GM12878 (cell line): Measurements from ENCODE around the gene REG1B. TPM values are rescaled to one million over a fixed set of nuclear protein-coding genes. Genes with fewer than 3 reads are reported as not detected.

Source experiments
- ATAC-seq: fragments of 200-7000 bp; cut with Tn5 transposase; 3 replicates; pipeline ENCODE4 v1.9.1; 2020; ENCODE audit warnings: mild to moderate bottlenecking, moderate library complexity
- BruUV-seq: library from RNA; stranded (reverse); fragments of 400-500 nt; replicated peaks from 2 replicates; lab custom pipeline; 2021; lab: Mats Ljungman, UMichigan
- CTCF ChIA-PET: fragments of 300-600 bp; sonication (Branson Sonifier 250); formaldehyde crosslinking; extraction: SDS; loops from one replicate; lab custom pipeline; 2021; ENCODE audit warnings: inconsistent platforms; lab: Yijun Ruan, JAX
- POLR2A ChIA-PET: fragments of 350-600 bp; formaldehyde crosslinking; extraction: SDS; loops from one replicate; lab custom pipeline; 2021; ENCODE audit warnings: inconsistent platforms; lab: Charles Lee
- RAD21 ChIA-PET: fragments of 300-600 bp; sonication (Branson Sonifier 250); formaldehyde crosslinking; loops from one replicate; lab custom pipeline; 2023; ENCODE audit warnings: antibody characterized with exemption; ENCODE audit not compliant: unreplicated experiment; lab: Charles Lee
- SMC1A ChIA-PET: fragments of 300-600 bp; sonication (Branson Sonifier 250); formaldehyde crosslinking; loops from one replicate; lab custom pipeline; 2023; ENCODE audit not compliant: unreplicated experiment, uncharacterized antibody; lab: Charles Lee
- DNase-seq: peaks from one replicate; pipeline ENCODE4 v3.0.0-alpha.2; 2011; ENCODE audit warnings: low read depth, low spot score
- FAIRE-seq: peaks from 3 replicates; lab custom pipeline; 2011; peaks lifted over from hg19 to GRCh38; lab: Jason Lieb, UNC
- H2AFZ ChIP-seq: 2 replicates; pipeline ENCODE4 v1.6.0; 2011; ENCODE audit warnings: low read depth, low read length, control low read depth; ENCODE audit not compliant: control insufficient read depth
- H3K27ac ChIP-seq: 2 replicates; pipeline ENCODE4 v1.5.1; 2011; ENCODE audit warnings: control low read depth; ENCODE audit not compliant: control insufficient read depth, insufficient read depth
- H3K27me3 ChIP-seq, 2 experiments: replicated peaks in 1 of 2; 2 replicates each; pipeline versions ENCODE4 v1.6.0 to v1.6.1; 2011; ENCODE audit warnings: low read length in 1 of 2; ENCODE audit not compliant: control insufficient read depth in 2 of 2, insufficient read depth in 2 of 2
- H3K36me3 ChIP-seq, 2 experiments: 2 replicates each; pipeline ENCODE4 v1.5.1; 2011; ENCODE audit warnings: low read length in 1 of 2; ENCODE audit not compliant: control insufficient read depth in 2 of 2, insufficient read depth in 2 of 2
- H3K4me1 ChIP-seq: 2 replicates; pipeline ENCODE4 v1.6.1; 2011; ENCODE audit warnings: mild to moderate bottlenecking, low read length, moderate library complexity, mixed read lengths; ENCODE audit not compliant: control insufficient read depth, insufficient read depth
- H3K4me2 ChIP-seq: 2 replicates; pipeline ENCODE4 v1.6.0; 2011; ENCODE audit warnings: control low read depth; ENCODE audit not compliant: control insufficient read depth, insufficient read depth
- H3K4me3 ChIP-seq: fragments of 200-600 bp; sonication (generic); 2 replicates; pipeline ENCODE4 v1.5.1; 2016
- H3K79me2 ChIP-seq: 2 replicates; pipeline ENCODE4 v1.6.0; 2011; ENCODE audit warnings: low read length; ENCODE audit not compliant: control insufficient read depth, insufficient read depth
- H3K9ac ChIP-seq: 2 replicates; pipeline ENCODE4 v1.8.0; 2011; ENCODE audit warnings: low read length, control low read depth, mixed read lengths; ENCODE audit not compliant: control insufficient read depth, insufficient read depth
- H3K9me3 ChIP-seq: replicated peaks from 3 replicates; pipeline ENCODE4 v1.5.1; 2011; ENCODE audit warnings: mild to moderate bottlenecking, low read length; ENCODE audit not compliant: control insufficient read depth, insufficient read depth
- H4K20me1 ChIP-seq: 2 replicates; pipeline ENCODE4 v1.6.0; 2011; ENCODE audit not compliant: control insufficient read depth, insufficient read depth
- CBFB ChIP-seq: IDR thresholded peaks from 2 replicates; pipeline ENCODE4 v1.6.1; 2016; ENCODE audit warnings: antibody characterized with exemption, low read depth
- E2F4 ChIP-seq: IDR thresholded peaks from 2 replicates; pipeline ENCODE4 v1.6.1; 2012; ENCODE audit warnings: low read depth, low read length, improper control_type of control experiment
- EP300 ChIP-seq, 2 experiments: fragments of 150-350 bp in 1 of 2; IDR thresholded peaks; 2 replicates each; pipeline ENCODE4 v1.6.1; 2011 to 2012; ENCODE audit warnings: low read depth in 2 of 2, low read length in 2 of 2, borderline replicate concordance in 1 of 2, improper control_type of control experiment in 1 of 2, inconsistent platforms in 1 of 2; ENCODE audit not compliant: control insufficient read depth in 1 of 2
- FOXK2 ChIP-seq: fragments of 450-650 bp; IDR thresholded peaks from 2 replicates; pipeline ENCODE4 v1.6.1; 2017; ENCODE audit warnings: mild to moderate bottlenecking, moderate library complexity
- HSF1 ChIP-seq: fragments of 150-350 bp; IDR thresholded peaks from 2 replicates; pipeline ENCODE4 v1.6.1; 2014; ENCODE audit warnings: mild to moderate bottlenecking, low read depth, low read length
- NBN ChIP-seq: fragments of 450-650 bp; IDR thresholded peaks from 2 replicates; pipeline ENCODE4 v1.6.1; 2016
- PML ChIP-seq: IDR thresholded peaks from 2 replicates; pipeline ENCODE4 v1.6.1; 2012; ENCODE audit warnings: low read length, inconsistent platforms
- RAD51 ChIP-seq: fragments of 450-650 bp; IDR thresholded peaks from 2 replicates; pipeline ENCODE4 v1.6.1; 2016; ENCODE audit warnings: moderate library complexity, mild to moderate bottlenecking, inconsistent platforms
- RCOR1 ChIP-seq: conservative IDR thresholded peaks from 2 replicates; pipeline ENCODE4 v1.6.1; 2012; ENCODE audit warnings: low read depth, low read length, improper control_type of control experiment
- REST ChIP-seq: IDR thresholded peaks from 2 replicates; pipeline ENCODE4 v1.6.1; 2012; ENCODE audit warnings: mild to moderate bottlenecking, low read depth, low read length
- ZNF207 ChIP-seq: fragments of 450-650 bp; IDR thresholded peaks from 2 replicates; pipeline ENCODE4 v1.6.1; 2014; ENCODE audit warnings: antibody characterized with exemption, mild to moderate bottlenecking, borderline replicate concordance
- ZNF687 ChIP-seq: fragments of 450-650 bp; IDR thresholded peaks from 2 replicates; pipeline ENCODE4 v1.6.1; 2017; ENCODE audit warnings: mild to moderate bottlenecking, moderate library complexity
- WGBS: methylation state at CpG from one replicate; pipeline ENCODE4 v1.1.6; 2016; ENCODE audit warnings: low lambda C conversion rate; ENCODE audit not compliant: insufficient replicate concordance, insufficient coverage; ENCODE audit errors: missing lambda C conversion rate; 5-methylcytosine and 5-hydroxymethylcytosine counted together
- in situ Hi-C: fragments of 300-500 bp; cut with MboI; formaldehyde crosslinking; loops from 9 replicates; pipeline ENCODE4 v1.14.3; 2018; ENCODE audit warnings: mixed read lengths
- intact Hi-C: fragments of 100-400 bp; cut with micrococcal nuclease; formaldehyde crosslinking; loops from one replicate; pipeline ENCODE4 v1.14.2; 2022; ENCODE audit not compliant: unreplicated experiment
- polyA plus RNA-seq, 11 experiments: library from polyadenylated mRNA; depleted of rRNA in 4 of 11; unstranded in 6 of 11; stranded (reverse) in 5 of 11; fragments of >200 nt; fragmentation: Nextera tagmentation in 4 of 11; fragmentation: Illumina TruSeq in 1 of 11; extraction: Ambion mirVana in 4 of 11; extraction: Trizol in 1 of 11; gene quantifications; 1 replicate in 1 of 11; 2 replicates in 10 of 11; pipeline versions ENCODE4 v1.2.1 to v1.2.3, GENCODE V29; 2011 to 2016; ENCODE audit warnings: inconsistent platforms in 2 of 11, missing spikeins in 2 of 11, low read depth in 1 of 11
- total RNA-seq, 4 experiments: library from RNA; depleted of rRNA in 3 of 4; stranded (reverse); fragments of >200 nt in 3 of 4; fragmentation: Illumina TruSeq in 1 of 4; extraction: Trizol in 1 of 4; gene quantifications; 2 replicates each; pipeline versions ENCODE4 v1.2.1 to v1.2.3, GENCODE V29; 2013 to 2021

Gene REG1B
- total and polyA plus RNA-seq, 10 of the 15 experiments (the other 5 are each of a cell fraction or from before 2014, with no cell fraction given), result 2.7 TPM; not detected in 9

GRCh38 chr2:79041032-79041448, 46.8 kb downstream of the REG1B start (continued):
- TF ChIP-seq RAD51 (no peak), HSF1 (no peak), FOXK2 (no peak), ZNF207 (no peak), PML (no peak)

GRCh38 chr2:79039944-79040343, 47.8 kb downstream of the REG1B start:
- FAIRE-seq (no peak), ATAC-seq (no peak), DNase-seq (no peak)
- Histone ChIP-seq H3K79me2 (no peaks in the 10 kb centered on the region), H3K27ac (no peak overlapping the region), H4K20me1 (no peaks in the 10 kb centered on the region), H3K9ac (no peak overlapping the region), H3K4me2 (no peak overlapping the region), H3K4me1 (no peaks in the 10 kb centered on the region), H3K36me3 (no peaks in the 10 kb centered on the region), H3K4me3 (no peak overlapping the region), H3K9me3 (no peaks in the 10 kb centered on the region), H3K27me3 (no peaks in the 10 kb centered on the region), H2AFZ (no peak overlapping the region)
- in situ Hi-C loops (loop anchor here (25.0 kb wide), 1 partner anchor 822 kb away; no protein-coding TSS in a partner anchor), intact Hi-C loops (loop anchor here (10.0 kb wide), 1 partner anchor 845 kb away; no protein-coding TSS in a partner anchor)
- ChIA-PET SMC1A (no interaction called here), RAD21 (no interaction called here), POLR2A (no interaction called here), CTCF (interaction anchor here (1.1 to 2.9 kb wide), 3 partner anchors 178 to 846 kb away, joined by 3 to 8 read pairs (median 5); no protein-coding TSS in a partner anchor)
- no TSS peak for BruUV-seq
- 18% methylated on average over 3 of the region's 3 CpGs for WGBS
- TF ChIP-seq CBFB (no peak), REST (no peak), RCOR1 (no peak), ZNF687 (no peak), E2F4 (no peak), NBN (no peak), EP300 (IDR thresholded peaks at IDR 0.05; ENCODE audit: borderline replicate concordance in 1 of 2, control insufficient read depth in 1 of 2, low read depth in 2 of 2, low read length in 2 of 2) (no peak)
